C1 segment of cervical spinal cord (tissue), 14 donors: ENCODE results near the gene CPPED1.

ENCODE experiments used
- DNase-seq, 14 donors: peaks; one replicate each; lab custom pipeline; 2025; lab: John Stamatoyannopoulos, UW

CPPED1 gene

GRCh38 chr16:12649356-12649755 is 154.3 kb downstream of the CPPED1 start:
- no peak for DNase-seq

- peak in 11 of 14 donors; percentile 9 to 60 (median 20) for DNase-seq
These were observed 157.0 kb downstream of the CPPED1 start for GRCh38 chr16:12646490-12647274.

GRCh38 chr16:12646098-12646489 is 157.6 kb downstream of the CPPED1 start:
- DNase-seq = no peak

- no peak for DNase-seq
These were observed 160.6 kb downstream of the CPPED1 start for GRCh38 chr16:12643034-12643455.

- no peak for DNase-seq
These were observed 164.6 kb downstream of the CPPED1 start for GRCh38 chr16:12639044-12639443.

- DNase-seq = no peak
These were observed 166.7 kb downstream of the CPPED1 start for GRCh38 chr16:12637002-12637401.

GRCh38 chr16:12629271-12629670 is 174.4 kb downstream of the CPPED1 start:
- DNase-seq = no peak

GRCh38 chr16:12628536-12628935 is 175.2 kb downstream of the CPPED1 start:
- no peak for DNase-seq

GRCh38 chr16:12627394-12627793 is 176.3 kb downstream of the CPPED1 start:
- DNase-seq = no peak

- DNase-seq = no peak
These were observed 177.3 kb downstream of the CPPED1 start for GRCh38 chr16:12626411-12626810.

- DNase-seq = no peak
These were observed 178.0 kb downstream of the CPPED1 start for GRCh38 chr16:12625716-12626115.

- DNase-seq = no peak
These were observed 178.6 kb downstream of the CPPED1 start for GRCh38 chr16:12625068-12625467.

- no peak for DNase-seq
These were observed 183.5 kb downstream of the CPPED1 start for GRCh38 chr16:12620150-12620549.

GRCh38 chr16:12618515-12618914 is 185.2 kb downstream of the CPPED1 start:
- no peak for DNase-seq

GRCh38 chr16:12617401-12617819 is 186.3 kb downstream of the CPPED1 start:
- no peak for DNase-seq

GRCh38 chr16:12614662-12615278 is 188.9 kb downstream of the CPPED1 start:
- DNase-seq = no peak

- DNase-seq = no peak
These were observed 189.6 kb downstream of the CPPED1 start for GRCh38 chr16:12613992-12614661.

- no peak for DNase-seq
These were observed 190.3 kb downstream of the CPPED1 start for GRCh38 chr16:12613131-12613991.

GRCh38 chr16:12612598-12613101 is 191.0 kb downstream of the CPPED1 start:
- no peak for DNase-seq

- DNase-seq = no peak
These were observed 191.6 kb downstream of the CPPED1 start for GRCh38 chr16:12611916-12612597.

- no peak for DNase-seq
These were observed 192.6 kb downstream of the CPPED1 start for GRCh38 chr16:12611006-12611477.
